Kidney epithelial cell (primary cell): ENCODE results near the gene CLSTN2. TPM values are rescaled to one million over a fixed set of nuclear protein-coding genes. Genes with fewer than 3 reads are reported as not detected.

ENCODE experiments used
- DNase-seq: peaks from one replicate; pipeline ENCODE4 v3.0.0-alpha.2; 2010; ENCODE audit warnings: low read depth
- H3K27me3 ChIP-seq: 2 replicates; pipeline ENCODE4 v1.6.0; 2011; ENCODE audit warnings: low read length; ENCODE audit not compliant: control insufficient read depth, insufficient read depth
- H3K36me3 ChIP-seq: 2 replicates; pipeline ENCODE4 v1.5.1; 2011; ENCODE audit warnings: low read length; ENCODE audit not compliant: control insufficient read depth, insufficient read depth
- H3K4me3 ChIP-seq: 2 replicates; pipeline ENCODE4 v1.5.1; 2011; ENCODE audit warnings: low read depth, mild to moderate bottlenecking, control low read depth, low read length
- total RNA-seq: library from RNA; depleted of rRNA; stranded (reverse); fragments of >200 nt; gene quantifications from 2 replicates; pipeline ENCODE4 v1.2.3, GENCODE V29; 2015
- TF ChIP-seq, protein P1 (sequence below): IDR thresholded peaks from 2 replicates; pipeline ENCODE4 v1.5.1; 2011; ENCODE audit warnings: mild to moderate bottlenecking, moderate library complexity, low read length, control low read depth, inconsistent platforms; ENCODE audit not compliant: insufficient read depth, poor library complexity, severe bottlenecking

CLSTN2 gene
- total RNA-seq, 1 donor from 2014 or later: 10.9 TPM

GRCh38 chr3:140456974-140457373, 522.0 kb downstream of the CLSTN2 start:
- DNase-seq: no peak
- no peak overlapping the region for H3K4me3 ChIP-seq
- TF ChIP-seq, protein P1, sequence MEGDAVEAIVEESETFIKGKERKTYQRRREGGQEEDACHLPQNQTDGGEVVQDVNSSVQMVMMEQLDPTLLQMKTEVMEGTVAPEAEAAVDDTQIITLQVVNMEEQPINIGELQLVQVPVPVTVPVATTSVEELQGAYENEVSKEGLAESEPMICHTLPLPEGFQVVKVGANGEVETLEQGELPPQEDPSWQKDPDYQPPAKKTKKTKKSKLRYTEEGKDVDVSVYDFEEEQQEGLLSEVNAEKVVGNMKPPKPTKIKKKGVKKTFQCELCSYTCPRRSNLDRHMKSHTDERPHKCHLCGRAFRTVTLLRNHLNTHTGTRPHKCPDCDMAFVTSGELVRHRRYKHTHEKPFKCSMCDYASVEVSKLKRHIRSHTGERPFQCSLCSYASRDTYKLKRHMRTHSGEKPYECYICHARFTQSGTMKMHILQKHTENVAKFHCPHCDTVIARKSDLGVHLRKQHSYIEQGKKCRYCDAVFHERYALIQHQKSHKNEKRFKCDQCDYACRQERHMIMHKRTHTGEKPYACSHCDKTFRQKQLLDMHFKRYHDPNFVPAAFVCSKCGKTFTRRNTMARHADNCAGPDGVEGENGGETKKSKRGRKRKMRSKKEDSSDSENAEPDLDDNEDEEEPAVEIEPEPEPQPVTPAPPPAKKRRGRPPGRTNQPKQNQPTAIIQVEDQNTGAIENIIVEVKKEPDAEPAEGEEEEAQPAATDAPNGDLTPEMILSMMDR: no peak
- no peaks in the 10 kb centered on the region for H3K27me3 ChIP-seq
- no peaks in the 10 kb centered on the region for H3K36me3 ChIP-seq

- Histone ChIP-seq H3K4me3 (no peak overlapping the region), H3K36me3 (no peaks in the 10 kb centered on the region), H3K27me3 (no peaks in the 10 kb centered on the region)
- TF ChIP-seq, protein P1: no peak
- DNase-seq: no peak
These were observed 524.5 kb downstream of the CLSTN2 start for GRCh38 chr3:140459462-140459861.

GRCh38 chr3:140461250-140461649, 526.3 kb downstream of the CLSTN2 start:
- H3K4me3 ChIP-seq: no peak overlapping the region
- TF ChIP-seq, protein P1: no peak
- DNase-seq: no peak

GRCh38 chr3:140463355-140463754, 528.4 kb downstream of the CLSTN2 start:
- Histone ChIP-seq H3K4me3 (no peak overlapping the region), H3K27me3 (no peaks in the 10 kb centered on the region), H3K36me3 (no peaks in the 10 kb centered on the region)
- TF ChIP-seq, protein P1: no peak
- DNase-seq: no peak

More at GRCh38 chr3:140461250-140461649, 526.3 kb downstream of the CLSTN2 start:
- no peaks in the 10 kb centered on the region for H3K27me3 ChIP-seq
- no peaks in the 10 kb centered on the region for H3K36me3 ChIP-seq

GRCh38 chr3:140465988-140466387, 531.0 kb downstream of the CLSTN2 start:
- TF ChIP-seq, protein P1: no peak
- Histone ChIP-seq H3K36me3 (no peaks in the 10 kb centered on the region), H3K27me3 (no peaks in the 10 kb centered on the region), H3K4me3 (no peak overlapping the region)
- no peak for DNase-seq

DNA sequence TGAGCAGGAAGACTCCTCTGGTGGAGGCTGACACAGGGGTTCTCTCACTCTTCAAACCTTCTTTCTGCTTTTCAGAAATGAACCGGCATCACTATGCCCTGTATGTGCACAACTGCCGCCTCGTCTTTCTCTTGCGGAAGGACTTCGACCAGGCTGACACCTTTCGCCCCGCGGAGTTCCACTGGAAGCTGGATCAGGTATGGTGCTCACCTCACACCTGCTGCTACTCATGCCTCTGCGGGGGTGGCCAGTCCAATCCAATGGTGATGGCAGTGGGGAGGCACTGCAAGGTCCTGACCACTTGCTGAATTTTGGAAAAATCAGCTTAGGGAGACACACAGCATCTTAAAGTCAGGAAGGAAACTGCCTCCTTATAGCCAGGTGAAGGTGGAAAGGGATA, 531.5 kb downstream of the CLSTN2 start:
- TF ChIP-seq, protein P1: no peak

More for the DNA sequence above, 531.5 kb downstream of the CLSTN2 start:
- H3K4me3 ChIP-seq: no peak overlapping the region
- no peaks in the 10 kb centered on the region for H3K27me3 ChIP-seq
- no peaks in the 10 kb centered on the region for H3K36me3 ChIP-seq
- no peak for DNase-seq
